ENCODE measurements around the gene NALCN.

The NALCN gene

GRCh38 chr13:101026736-101027398, 389.4 kb downstream of the NALCN start:
- Histone ChIP-seq H3K4me1 (ENCODE audit: low read length) (no peaks in the 10 kb centered on the region), H3K9me3 (ENCODE audit: insufficient read depth, low read length) (no peaks in the 10 kb centered on the region), H2AFZ (ENCODE audit: low read depth, low read length) (no peak overlapping the region), H4K20me1 (ENCODE audit: insufficient read depth, low read length) (no peaks in the 10 kb centered on the region), H3K36me3 (replicated peaks; ENCODE audit: low read depth, low read length) (no peaks in the 10 kb centered on the region), H3K27me3 (ENCODE audit: low read depth, low read length) (no peaks in the 10 kb centered on the region), H3K4me2 (ENCODE audit: low read length) (no peak overlapping the region), H3K4me3 (ENCODE audit: low read length) (no peak overlapping the region), H3K27ac (ENCODE audit: low read length) (no peak overlapping the region), H3K79me2 (ENCODE audit: low read length) (no peaks in the 10 kb centered on the region), H3K9ac (ENCODE audit: low read length) (no peak overlapping the region)
- no peak for TF ChIP-seq EZH2phosphoT487 (IDR thresholded peaks at IDR 0.05; ENCODE audit: low read depth)
- TF ChIP-seq, protein P1, sequence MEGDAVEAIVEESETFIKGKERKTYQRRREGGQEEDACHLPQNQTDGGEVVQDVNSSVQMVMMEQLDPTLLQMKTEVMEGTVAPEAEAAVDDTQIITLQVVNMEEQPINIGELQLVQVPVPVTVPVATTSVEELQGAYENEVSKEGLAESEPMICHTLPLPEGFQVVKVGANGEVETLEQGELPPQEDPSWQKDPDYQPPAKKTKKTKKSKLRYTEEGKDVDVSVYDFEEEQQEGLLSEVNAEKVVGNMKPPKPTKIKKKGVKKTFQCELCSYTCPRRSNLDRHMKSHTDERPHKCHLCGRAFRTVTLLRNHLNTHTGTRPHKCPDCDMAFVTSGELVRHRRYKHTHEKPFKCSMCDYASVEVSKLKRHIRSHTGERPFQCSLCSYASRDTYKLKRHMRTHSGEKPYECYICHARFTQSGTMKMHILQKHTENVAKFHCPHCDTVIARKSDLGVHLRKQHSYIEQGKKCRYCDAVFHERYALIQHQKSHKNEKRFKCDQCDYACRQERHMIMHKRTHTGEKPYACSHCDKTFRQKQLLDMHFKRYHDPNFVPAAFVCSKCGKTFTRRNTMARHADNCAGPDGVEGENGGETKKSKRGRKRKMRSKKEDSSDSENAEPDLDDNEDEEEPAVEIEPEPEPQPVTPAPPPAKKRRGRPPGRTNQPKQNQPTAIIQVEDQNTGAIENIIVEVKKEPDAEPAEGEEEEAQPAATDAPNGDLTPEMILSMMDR (IDR thresholded peaks at IDR 0.05; ENCODE audit: low read depth, low read length): no peak

- H3K4me2 ChIP-seq (ENCODE audit: low read length): no peak overlapping the region
Observed at GRCh38 chr13:101026328-101026727, 390.0 kb downstream of the NALCN start.

DNA sequence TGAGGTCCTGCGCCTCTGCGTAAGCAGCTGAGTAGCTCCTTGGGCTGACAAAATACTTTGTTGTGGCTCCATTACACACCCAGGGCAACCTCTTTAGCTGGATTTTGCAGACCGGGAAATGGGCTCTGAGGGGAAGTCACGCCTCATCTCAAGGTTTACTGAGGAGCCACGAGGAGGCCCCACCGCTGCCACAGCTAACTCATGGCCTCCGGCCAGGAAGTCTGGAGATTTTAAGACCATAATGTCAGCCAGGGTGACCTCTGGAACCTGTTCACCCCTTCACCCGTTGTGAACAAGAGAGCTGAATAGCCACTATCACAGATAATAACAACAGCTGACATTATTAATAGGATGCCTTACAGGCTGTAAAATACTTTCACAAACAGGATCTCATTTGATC, 390.4 kb downstream of the NALCN start:
- H3K4me1 ChIP-seq (ENCODE audit: low read length): no peaks in the 10 kb centered on the region
- no peak for TF ChIP-seq EZH2phosphoT487 (IDR thresholded peaks at IDR 0.05; ENCODE audit: low read depth)
- H2AFZ ChIP-seq (ENCODE audit: low read depth, low read length): no peak overlapping the region
- H3K9ac ChIP-seq (ENCODE audit: low read length): no peak overlapping the region
- H3K4me3 ChIP-seq (ENCODE audit: low read length): no peak overlapping the region
- no peak overlapping the region for H3K4me2 ChIP-seq (ENCODE audit: low read length)
- H3K27ac ChIP-seq (ENCODE audit: low read length): no peak overlapping the region
- no peaks in the 10 kb centered on the region for H3K9me3 ChIP-seq (ENCODE audit: insufficient read depth, low read length)
- H3K27me3 ChIP-seq (ENCODE audit: low read depth, low read length): no peaks in the 10 kb centered on the region
- H3K79me2 ChIP-seq (ENCODE audit: low read length): no peaks in the 10 kb centered on the region
- no peaks in the 10 kb centered on the region for H4K20me1 ChIP-seq (ENCODE audit: insufficient read depth, low read length)
- no peaks in the 10 kb centered on the region for H3K36me3 ChIP-seq (replicated peaks; ENCODE audit: low read depth, low read length)

More at GRCh38 chr13:101026328-101026727, 390.0 kb downstream of the NALCN start:
- Histone ChIP-seq H2AFZ (ENCODE audit: low read depth, low read length) (no peak overlapping the region), H3K4me3 (ENCODE audit: low read length) (no peak overlapping the region), H3K9ac (ENCODE audit: low read length) (no peak overlapping the region), H3K4me1 (ENCODE audit: low read length) (no peaks in the 10 kb centered on the region), H3K79me2 (ENCODE audit: low read length) (no peaks in the 10 kb centered on the region), H3K27me3 (ENCODE audit: low read depth, low read length) (no peaks in the 10 kb centered on the region), H4K20me1 (ENCODE audit: insufficient read depth, low read length) (no peaks in the 10 kb centered on the region), H3K27ac (ENCODE audit: low read length) (no peak overlapping the region), H3K36me3 (replicated peaks; ENCODE audit: low read depth, low read length) (no peaks in the 10 kb centered on the region), H3K9me3 (ENCODE audit: insufficient read depth, low read length) (no peaks in the 10 kb centered on the region)
- TF ChIP-seq EZH2phosphoT487 (IDR thresholded peaks at IDR 0.05; ENCODE audit: low read depth): no peak
- TF ChIP-seq, protein P1 (IDR thresholded peaks at IDR 0.05; ENCODE audit: low read depth, low read length): no peak

DNA sequence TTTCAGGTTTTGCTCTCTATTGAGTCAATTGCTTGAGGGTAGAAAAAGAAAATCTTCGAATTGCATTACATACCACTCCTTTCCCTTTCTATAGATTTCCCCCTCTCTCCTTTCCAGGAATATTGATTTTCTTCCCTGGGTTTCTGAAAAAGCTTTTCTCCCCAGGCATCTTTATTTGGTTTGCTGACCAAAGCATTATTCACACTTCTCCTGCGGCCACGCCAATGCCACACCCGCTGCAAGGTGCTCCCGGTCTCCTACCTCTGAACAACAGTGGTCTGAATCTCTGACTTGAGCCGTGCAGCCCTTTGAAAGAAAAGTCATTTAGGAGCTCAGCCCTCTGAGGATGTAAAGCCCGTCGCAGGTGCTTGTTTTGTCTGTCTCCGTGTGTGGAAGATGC, 390.8 kb downstream of the NALCN start:
- H3K27ac ChIP-seq (ENCODE audit: low read length): no peak overlapping the region
- no peaks in the 10 kb centered on the region for H3K27me3 ChIP-seq (ENCODE audit: low read depth, low read length)
- H4K20me1 ChIP-seq (ENCODE audit: insufficient read depth, low read length): no peaks in the 10 kb centered on the region
- H3K4me2 ChIP-seq (ENCODE audit: low read length): no peak overlapping the region
- no peaks in the 10 kb centered on the region for H3K4me1 ChIP-seq (ENCODE audit: low read length)
- H3K36me3 ChIP-seq (replicated peaks; ENCODE audit: low read depth, low read length): no peaks in the 10 kb centered on the region
- no peak overlapping the region for H3K4me3 ChIP-seq (ENCODE audit: low read length)
- H3K9me3 ChIP-seq (ENCODE audit: insufficient read depth, low read length): no peaks in the 10 kb centered on the region
- no peaks in the 10 kb centered on the region for H3K79me2 ChIP-seq (ENCODE audit: low read length)
- no peak overlapping the region for H2AFZ ChIP-seq (ENCODE audit: low read depth, low read length)
- TF ChIP-seq EZH2phosphoT487 (IDR thresholded peaks at IDR 0.05; ENCODE audit: low read depth): no peak
- TF ChIP-seq, protein P1 (IDR thresholded peaks at IDR 0.05; ENCODE audit: low read depth, low read length): no peak
- H3K9ac ChIP-seq (ENCODE audit: low read length): no peak overlapping the region

All from OCI-LY3 (cell line).